Fibroblast of the conjunctiva (primary cell): ENCODE data around the gene AMOTL2.

Source experiments
- DNase-seq: peaks from one replicate; pipeline ENCODE4 v3.0.0-alpha.2; 2010; ENCODE audit warnings: low read depth

The AMOTL2 gene

DNA sequence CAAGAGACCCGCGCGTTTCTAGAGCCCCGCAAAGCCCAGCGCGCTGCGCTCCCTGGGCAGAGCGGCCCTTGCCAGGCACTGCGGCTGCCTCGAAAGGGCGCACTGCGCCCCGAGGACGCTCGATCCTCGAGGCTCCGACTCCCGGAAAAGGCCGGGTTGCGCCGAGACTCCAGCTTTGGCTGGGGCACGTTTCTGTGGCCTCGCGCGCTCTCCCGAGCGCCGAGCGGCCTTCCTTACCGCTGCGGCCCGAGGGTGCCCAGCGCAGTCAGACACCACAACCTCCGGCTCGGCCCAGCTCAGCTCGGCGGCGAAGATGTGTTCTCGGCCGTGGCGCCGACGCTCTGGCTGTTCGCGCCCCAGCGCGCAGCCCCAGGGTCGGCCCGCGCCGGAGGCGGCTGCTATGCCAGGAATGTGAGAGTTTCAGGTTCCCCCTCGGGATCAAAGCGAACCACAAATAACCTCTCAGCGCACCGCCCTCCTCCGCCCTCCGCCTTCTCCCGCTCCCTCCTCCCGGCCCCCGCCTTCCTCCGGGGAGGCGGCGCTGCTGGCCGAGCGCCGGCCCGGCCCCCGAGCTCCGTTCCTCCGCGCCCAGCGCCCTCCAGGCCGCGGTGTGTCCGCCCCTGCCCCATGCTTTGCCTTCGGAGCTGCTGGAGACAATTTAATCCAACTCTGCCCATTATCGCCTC is at the start of gene AMOTL2:
Gene AMOTL2 (minus strand): TSS at position 343 of the 686 bp plus-strand sequence. CDS start 3,014 bp downstream, outside the sequence.
- peak; percentile 93 for DNase-seq

DNA sequence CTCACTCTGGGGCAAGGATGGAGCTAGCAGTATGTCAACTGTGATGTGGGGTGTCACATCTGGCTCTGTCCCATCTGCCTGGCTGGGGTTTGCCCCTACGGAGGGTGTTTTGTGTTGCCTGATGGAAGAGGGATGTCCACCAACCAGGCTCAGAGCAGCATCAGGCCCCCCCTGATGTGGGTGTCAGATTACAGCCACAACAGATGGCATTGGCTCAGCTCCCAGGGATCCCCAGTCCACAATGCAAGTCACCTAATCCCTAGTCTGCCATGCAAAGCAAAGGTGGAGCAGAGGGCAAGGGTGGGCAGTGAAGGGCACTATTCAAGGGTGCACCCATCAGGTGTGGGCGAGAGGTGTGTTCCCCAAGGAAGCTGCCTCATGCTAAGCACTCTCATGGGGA is 48.9 kb upstream of the AMOTL2 start:
- DNase-seq, result no peak

DNA sequence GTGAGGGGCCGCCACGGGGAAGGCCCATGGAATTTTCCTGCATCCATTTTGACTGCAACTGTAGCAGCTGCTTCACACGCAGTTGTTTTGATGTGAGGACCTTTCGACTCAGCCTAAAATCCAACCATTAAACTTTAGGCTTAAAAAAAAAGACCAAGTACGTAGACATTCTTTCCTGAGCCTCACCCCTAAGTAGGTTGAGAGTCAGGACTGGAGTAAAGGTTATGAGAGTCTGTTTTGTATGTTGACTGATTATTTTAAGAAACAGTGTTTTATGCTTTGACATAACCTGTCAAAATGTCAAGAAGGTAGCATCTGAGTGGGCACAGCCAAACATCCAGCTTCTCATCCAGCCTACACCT is 45.7 kb upstream of the AMOTL2 start:
- DNase-seq, result no peak

DNA sequence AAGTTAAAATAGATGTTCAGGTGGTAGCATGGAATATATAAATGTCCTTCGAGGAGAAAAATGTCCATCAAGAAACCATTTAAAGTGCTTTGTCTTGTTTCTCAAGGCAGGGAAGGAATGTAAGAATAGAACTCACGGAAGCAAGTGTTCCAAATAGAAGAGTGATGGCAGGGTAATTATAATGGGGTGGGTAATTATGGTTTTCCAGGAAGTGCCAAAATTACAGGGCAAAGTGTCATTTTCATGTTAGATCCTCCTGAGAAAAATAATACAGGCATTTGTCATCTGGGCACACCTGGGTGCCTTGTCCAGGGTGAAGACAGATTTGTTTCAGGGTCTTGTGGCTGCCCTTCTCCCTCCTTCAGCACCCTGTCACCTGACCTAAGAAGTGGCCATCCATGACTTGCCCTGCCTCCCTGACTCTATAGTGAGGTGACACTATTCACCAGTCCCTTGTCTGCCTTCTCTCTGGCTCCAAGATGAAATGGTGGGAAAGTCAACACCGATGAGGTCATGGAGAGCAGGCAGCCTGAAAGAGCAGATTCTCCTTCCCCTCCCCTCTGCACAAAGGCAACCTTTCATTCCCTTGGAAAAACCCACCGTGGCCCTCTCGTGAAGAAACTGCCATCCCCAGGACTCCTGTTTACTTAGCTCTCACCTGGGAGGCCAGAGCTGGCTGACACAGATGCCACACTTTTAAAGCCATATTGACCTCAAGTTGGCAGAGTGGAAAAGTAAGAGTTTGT is 45.1 kb upstream of the AMOTL2 start:
- no peak for DNase-seq

DNA sequence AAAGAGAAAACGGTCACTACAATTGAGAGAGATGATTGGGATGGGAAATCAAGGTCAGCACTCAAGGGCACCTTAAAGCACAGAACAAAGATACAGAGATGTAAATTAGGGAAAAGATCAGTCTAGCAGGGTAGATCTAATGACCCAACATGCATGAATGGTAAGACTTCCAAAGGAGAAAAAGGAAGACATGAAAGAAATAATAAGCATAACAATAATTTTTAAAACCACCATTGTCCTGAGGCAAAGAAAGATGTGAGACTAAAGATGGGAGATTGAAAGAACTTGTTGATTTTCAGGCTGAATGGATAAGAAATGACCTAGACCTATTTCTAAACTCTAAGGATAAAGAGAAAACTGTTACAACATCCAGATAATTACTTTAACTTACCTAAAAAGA is 34.8 kb upstream of the AMOTL2 start:
- no peak for DNase-seq

DNA sequence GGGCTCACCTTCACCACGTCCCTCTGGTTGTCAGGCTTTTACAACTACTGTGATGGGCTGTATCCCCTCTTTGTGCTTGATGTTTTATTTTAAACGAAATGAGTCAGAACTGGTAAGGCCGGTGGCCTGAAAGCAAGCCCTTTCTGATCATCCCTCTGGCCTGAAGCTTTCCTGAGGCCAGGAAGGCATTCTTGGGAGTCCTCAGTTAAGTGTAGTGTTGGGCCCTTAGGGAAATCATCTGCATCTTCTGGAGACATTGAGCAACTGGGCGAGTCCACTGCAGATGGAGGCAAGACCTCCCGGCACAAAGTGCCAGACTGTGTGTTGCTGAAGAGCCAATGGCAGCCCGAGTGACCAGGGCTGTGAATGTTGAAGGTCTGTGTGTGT is 33.0 kb upstream of the AMOTL2 start:
- DNase-seq, result no peak

DNA sequence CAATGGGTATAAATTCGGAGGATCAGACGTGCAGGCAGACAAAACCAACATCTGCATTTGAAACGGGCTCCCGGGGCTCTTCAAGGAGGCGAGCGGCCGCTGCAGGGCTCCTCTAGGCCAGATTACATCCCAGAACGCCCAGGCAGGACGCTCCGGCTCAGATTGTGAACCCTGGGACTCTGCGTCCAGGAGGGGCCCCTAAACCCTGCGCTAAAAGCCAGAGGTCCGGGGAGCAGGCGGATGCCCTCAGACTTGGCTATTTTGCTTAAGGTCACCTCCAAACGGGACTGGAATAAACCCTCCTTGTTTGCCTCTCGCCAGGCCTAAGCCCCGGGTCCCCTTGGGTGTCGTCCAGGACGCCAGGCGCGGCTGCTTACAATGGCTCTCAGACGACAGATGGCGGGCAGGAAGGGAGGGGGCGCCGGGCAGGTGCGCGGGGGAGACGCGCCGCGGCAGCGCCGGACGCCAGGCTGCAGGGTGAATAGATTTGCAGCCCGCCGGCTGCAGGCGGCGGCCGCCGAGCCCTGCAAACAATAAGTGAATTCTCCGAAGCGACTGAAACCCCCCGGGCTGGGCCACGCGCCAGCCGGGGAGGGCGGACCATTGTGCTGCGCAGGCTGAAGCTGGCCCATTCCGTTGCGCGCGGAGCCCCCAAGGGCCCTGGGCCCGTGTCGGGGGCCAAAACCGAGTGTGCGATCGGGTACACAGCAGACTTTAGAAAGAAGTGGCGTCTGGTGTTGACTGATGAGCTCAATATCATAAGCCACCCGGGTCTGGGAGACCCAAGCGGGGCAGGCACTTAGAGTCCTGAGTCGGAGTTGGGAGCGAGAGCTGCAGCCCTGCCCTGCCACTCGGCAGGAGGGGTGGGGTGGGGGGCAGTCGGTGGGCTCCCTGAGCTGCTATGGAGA is 32.3 kb upstream of the AMOTL2 start:
- no peak for DNase-seq

DNA sequence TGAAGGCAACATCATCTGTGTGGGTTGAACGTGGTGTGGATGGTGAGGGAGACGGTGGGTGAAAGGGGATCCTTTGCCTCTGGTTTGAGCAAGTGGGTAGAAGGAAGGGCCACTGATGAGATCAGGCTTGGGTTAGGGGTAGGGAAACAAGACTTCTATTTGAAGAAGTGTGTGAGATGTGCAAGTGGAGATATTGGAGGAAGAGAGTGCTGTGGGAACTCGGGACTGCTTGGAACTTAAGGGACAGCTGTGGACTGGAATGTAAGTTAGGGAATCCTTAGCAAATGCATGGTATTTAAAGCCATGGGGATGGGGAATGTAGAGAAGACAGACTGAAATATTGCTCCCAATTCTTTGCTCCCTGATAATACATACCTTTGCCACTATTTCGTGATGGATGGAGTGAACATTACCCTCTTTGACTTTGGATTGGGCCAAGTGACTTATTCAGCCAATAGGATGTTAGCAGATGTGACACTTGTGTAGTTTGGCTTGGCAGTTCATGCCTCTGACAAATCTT is 30.2 kb upstream of the AMOTL2 start:
- DNase-seq, result no peak

DNA sequence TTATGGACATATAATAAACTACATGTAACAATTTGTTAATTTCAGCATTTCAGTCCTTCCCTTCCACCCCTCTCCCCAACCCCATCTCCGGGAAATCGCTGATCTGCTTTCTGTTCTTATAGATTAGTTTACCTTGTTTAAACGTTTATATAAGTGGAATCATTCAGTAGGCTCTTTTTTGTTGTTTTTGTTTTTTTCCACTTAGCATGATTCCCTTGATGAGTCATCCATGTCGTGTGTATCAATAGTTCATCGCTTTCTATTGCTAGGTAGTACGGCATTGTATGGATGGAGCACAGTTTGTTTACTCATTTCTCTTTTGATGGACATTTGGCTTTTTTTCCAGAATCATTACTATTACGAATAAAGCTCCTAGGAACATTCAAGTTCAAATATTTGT is 23.5 kb upstream of the AMOTL2 start:
- no peak for DNase-seq

DNA sequence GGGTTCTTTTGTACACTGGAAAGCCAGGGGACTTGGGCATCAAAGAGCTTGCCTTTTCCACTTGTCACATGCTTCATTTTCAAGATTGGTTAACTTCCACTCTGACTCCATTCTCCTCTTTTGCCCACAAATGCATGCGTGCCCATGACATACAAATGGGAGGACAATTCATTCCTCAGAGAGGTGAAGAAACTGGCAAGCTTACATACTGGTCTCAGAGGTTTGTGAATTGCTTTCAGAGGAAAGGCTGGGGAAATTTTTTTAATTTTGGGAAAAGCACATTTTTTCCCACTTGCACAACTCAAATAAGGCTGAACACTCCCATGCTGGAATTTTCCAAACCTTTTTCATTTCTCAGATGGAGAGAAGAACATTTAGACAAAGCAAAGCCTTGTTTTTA is 20.9 kb upstream of the AMOTL2 start:
- DNase-seq, result no peak

DNA sequence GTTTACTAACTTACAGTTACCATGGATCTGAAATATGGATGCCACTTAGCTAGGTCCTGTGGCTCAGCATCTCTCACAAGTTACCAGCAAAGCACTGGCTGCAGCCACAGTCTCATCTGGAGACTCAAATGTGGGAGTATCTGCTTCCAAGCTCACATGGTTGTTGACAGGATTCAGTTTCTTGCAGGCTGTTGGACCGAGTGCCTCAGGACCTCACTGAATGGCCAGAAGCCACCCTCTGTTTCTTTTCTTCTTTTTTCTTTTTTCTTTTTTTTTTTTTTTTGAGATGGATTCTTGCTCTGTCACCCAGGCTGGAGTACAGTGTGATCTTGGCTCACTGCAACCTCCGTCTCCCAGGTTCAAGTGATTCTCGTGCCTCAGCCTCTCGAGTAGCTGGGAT is 20.1 kb upstream of the AMOTL2 start:
- no peak for DNase-seq

DNA sequence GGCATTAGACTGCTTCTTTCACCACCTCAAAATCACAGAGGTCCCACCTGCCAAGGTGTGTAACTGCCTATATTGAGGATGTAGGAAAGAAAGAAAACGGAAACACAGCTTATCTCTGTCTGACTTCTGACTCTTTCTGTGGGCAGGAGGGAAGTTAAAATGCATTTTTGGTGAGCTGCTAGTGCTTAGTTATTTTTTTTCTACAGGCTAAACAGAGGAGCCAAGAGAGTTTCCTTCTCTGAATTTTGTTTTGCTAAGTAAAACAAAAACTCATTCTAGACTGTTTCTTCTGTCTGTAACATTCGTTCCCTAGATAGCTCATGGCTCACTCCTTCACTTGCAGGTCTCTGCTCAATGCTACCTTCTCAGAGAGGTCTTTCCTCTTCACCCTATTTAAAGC is 18.8 kb upstream of the AMOTL2 start:
- DNase-seq, result no peak

DNA sequence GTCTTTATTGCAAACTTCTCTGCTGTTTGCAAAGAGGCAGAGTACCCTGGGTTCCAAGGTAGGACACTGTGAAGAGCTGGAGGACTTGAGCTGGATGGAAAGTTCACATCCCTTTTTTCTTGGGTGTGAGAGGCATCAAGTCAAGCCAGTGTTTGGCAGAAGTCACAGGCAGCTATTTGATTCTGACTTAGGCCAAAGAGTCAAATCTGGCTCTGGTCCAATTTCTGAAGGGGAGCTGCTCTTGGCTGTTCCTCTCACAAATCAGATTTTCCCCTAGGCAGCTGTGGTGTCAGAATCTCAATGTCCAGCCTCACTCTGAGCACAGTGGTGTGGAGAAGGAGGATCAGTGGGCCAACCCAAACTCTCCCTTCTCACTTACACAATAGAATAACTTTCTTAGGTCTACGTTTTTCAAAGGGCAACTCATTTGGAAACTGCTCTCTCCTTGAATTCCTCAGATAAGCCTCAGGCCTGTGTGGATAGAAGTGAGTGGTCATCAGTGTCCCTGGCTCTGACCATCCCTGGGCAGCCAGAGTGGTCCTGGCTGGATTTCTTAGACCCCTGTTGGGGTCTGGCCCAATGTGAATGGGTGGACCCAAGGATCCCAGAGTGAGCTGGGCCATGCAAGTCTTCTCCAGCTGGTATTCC is 18.2 kb upstream of the AMOTL2 start:
- DNase-seq, result peak; percentile 43

DNA sequence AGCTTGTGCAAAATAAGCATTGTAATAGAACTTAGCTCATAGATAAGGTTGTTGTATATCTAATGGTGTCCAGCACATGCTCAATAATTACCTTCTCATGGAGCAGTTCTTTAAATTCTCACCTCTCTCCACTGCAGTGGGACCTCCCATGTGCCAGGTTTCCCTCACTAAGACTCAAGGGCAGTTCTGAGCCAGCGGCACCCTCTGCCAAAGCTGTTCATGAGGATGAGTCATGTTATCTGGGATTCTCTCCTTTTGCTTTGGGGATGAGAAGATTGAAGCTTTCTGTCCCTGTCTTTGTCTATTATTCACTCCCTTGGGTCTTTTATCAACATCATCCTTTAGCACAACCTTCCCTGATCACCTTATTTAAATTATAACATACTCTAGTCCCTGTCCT is 15.6 kb upstream of the AMOTL2 start:
- DNase-seq, result no peak

DNA sequence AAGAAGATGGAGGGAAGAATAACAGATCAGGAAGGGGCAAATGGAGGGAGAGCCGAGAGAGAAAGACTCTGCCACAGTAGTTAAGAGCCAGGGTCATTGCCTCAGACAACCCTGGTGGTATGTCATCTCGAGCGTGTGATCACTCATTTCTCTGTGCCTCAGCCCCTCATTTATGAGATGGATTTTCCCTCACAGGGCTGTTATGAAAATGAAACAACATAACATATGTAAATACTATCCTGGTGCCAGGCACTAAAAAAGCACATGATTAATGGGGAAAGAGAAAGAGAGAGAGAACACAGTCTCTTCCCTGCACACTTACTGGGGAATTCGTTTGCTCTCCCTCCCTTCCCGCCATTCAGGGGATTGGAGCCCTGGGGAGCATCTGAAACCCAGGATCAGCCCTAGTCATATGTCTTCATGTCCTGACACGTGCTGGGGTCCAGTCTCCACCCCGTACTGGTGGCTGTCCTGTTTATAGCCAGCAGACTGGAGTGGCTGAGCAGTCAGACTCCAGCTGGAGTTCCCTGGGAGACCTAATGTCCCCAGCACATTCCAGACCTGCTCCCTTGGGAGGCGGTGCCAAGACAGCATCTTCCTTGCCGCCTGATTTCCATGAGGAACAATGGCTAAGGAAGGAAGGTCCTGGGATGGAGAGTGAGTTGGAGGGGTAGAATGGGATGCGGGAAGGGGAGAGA is 14.7 kb upstream of the AMOTL2 start:
- no peak for DNase-seq

DNA sequence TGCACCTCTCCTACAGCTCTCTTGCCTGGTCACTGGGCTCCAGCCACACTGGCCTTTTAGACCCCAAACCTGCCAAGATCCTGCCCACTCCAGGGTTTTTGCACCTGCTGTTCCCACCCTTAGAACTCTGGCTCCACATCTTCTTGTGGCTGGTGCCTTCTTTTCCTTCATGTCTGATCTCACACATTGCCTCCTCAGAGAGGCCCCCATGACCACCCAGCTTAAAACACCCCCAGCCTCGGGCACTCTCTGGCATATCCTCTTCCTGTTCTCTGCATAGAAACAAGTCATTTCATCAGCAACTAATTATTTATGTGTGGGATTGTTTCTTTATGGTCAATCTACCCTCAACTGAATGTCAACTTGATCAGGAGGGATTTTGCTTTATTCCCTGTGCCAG is 14.0 kb upstream of the AMOTL2 start:
- DNase-seq, result no peak

DNA sequence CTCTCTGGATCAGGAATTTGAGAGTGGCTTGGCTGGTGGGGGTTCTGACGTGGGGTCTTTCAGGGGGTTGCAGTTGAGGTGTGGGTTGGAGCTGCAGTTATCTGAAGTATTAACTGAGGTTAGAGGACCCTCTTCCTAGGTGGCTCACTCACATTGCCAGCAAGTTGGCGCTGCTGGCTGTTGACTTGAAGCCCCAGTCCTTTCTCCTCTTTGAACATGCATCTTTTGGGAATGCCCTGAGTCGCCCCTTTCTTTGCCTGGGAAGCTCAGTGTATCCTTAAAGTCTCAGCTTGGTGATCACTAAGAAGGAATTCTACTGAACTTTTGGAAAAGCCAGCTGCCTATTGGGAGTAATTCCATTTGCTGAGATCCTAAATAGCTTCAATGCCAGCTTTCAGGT is 13.0 kb upstream of the AMOTL2 start:
- DNase-seq, result no peak

DNA sequence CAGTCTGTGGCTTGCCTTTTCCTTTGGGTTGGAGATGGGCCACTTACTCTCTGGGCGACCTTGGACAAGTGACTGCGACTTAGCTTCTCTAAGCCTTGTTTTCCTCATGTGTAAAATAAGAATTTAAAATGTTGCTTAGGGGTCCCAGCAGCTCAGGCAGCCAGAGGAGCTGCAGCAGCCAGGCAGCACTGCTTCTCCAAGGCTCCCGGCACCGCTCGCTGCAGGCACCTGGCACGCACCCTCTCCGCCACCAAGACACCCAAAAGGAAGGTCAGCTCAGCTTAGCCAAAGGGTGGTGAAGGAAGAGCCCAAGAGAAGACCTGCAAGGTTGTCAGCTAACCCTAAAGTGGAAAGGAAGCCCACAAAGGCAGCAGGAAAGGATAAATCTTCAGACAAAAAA is 10.7 kb upstream of the AMOTL2 start:
- no peak for DNase-seq

DNA sequence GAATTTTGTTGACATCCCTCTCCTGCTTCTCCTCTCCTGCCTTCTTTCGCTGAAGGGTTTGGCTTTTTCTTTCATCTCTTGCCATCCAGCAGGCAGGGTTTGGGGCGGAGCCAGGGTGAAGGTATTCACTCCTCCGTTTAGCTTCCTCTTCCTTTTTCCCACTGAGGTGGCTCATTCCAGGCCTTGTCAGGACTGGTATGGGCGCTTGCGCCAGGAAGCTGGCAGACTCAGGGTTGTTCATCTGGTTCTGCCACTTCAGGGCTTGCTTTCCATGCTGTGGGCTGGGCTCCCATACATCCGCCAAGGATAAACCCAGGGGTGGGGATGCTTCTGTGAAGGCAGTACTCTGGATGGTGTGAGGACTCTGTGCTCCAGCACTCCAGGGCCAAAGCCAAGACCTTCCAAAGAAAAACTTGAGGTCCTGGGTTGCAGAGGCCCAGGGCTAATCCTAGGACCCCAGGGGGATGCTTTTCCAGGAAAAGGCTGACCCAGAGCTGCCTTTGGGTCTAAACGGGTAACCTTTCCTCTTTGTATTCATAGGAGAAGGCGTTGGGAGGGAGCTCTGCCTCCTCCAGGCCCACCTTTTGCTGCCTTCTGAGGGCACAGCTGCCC is 7.7 kb upstream of the AMOTL2 start:
- DNase-seq, result no peak

DNA sequence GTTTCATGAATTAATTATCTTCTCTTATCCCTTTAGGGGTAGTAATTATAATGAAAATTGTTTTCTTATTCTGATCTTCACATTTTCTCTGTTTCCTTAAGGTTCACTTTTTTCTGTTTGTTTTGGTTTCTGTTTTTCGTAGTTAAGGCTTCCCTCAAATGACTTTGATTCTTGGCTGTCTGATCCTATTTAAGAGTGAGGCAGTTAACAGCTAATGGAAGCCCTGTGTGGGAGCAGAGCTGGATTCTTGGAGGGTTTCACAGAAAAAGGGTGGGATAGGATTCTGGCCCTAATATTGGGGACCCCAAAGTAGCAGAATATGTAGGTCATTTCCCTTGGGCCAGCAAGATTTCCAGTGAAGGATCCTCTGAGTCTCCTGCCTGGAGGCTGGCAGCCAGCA is 6.8 kb upstream of the AMOTL2 start:
- no peak for DNase-seq

DNA sequence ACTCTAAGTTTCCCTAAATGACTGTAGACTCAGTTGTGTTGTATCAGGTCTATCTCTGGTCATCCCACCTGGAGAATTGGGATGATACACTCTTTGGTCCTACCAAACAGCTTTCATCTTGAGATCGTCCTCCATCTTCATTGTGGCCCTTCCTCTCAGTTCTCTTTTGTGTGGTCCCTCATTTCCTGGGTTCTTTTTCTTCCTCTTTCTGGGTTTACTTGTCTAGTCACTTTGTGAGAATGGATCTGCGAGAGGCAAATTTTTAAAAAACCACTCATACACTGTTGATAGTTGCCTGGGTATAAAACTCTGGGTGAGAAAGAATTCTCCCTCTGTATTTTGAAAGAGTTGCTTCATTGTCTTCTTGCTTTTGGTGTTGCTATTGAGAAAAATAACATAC is 6.0 kb upstream of the AMOTL2 start:
- DNase-seq, result no peak
